Stimulated activated CD4-positive, alpha-beta T cell treated with anti-CD3 and anti-CD28 coated beads, Interleukin-1b, Interleukin-23, amount 100 ng/mL, for 48 hours (primary cell): Measurements from ENCODE around the gene TENM3.

Source experiments
- DNase-seq: peaks from one replicate; pipeline ENCODE4 v3.0.0-alpha.2; 2020

The TENM3 gene

DNA sequence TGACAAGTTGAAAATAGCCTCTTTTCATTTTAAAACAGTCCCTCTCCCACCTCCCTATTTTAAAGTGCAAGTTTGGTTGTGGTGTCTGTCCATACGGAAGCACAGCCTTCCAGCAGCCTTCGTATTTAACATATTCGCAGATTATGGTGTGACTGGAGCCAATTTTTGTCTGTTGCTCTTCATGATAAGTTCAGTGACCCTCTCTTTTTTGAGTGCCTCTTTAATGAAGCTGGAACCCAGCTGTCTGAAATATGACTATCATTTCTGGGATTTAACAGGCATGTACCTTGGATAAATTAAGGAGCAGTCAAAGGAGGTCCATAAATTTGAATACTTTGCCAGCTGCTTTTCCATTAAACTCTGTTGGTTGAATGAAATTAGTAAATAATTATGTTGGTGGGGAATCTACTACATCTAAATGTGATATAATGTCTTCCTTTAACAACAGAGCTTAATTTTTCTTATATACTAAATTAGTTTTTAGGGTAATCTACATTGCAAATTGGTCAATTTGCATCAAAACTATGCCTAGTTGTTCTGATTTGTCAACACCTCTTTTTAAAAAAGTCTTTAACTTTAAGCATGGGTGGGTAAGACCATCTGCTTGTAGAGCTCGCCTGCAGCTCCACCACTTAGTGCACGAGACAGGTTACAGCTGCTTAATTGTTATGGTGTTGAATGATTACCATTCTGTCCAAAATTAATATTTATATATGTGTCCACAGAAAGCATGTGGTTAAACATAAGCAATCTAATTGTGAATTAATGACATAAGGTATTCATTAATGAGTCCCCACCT lies 457.4 kb downstream of the TENM3 start:
- DNase-seq: no peak

- no peak for DNase-seq
Measured at GRCh38 chr4:182704077-182704476, 460.9 kb downstream of the TENM3 start.

DNA sequence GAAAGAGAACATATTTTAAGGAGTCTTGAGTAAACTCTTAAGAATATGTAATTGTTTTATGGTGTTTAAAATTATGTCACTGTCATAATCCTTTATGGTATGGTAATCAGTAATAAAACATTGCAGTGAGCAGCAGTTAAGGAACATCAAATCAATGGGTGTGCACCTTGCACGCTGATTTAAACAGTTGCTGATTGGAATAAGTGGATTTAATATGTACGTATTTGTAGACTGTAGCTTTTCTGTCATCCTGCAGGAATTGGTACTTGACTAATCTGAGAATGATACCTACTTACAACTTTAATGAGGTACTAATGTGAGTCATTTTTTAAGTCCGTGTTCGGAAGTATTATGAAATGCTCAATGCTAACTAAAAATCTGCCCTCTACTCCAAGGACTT lies 461.7 kb downstream of the TENM3 start:
- DNase-seq: no peak

DNA sequence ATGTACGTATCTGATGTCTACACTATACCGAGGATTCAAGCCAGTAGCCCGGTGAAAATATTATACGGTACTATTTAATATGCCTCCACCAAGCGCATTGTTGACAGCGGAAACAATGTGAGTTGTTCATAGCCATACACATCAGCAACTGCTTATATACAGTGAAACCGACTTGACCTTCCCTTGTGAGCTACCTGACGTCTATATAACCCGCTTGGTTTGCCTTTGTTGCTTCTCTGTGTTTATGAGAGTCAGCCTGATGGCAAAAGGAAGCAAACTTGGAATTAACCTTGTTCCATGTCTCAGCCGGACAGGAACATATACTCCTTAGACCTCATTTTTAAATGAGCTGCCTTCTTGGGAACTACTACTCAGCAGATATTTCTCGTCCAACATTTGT lies 462.2 kb downstream of the TENM3 start:
- no peak for DNase-seq

DNA sequence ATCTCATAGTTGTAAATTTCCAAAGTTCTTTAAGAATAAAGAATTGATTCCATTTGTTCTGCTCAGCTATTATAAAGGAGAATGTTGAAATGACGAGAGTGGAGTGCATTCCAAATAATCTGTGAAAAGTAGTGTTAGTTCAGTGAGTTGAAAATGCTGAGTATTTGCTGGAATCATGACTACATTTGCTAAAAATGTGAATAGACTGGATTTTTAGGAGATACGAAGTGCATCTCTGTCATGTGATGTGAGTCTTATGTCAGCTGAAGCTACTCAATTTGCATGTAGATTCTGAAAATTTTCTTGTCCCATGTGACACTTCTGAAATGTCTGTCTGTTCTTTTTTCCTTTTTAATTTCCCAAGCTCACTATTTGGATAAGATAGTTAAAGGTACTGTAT lies 468.0 kb downstream of the TENM3 start:
- DNase-seq: no peak

DNA sequence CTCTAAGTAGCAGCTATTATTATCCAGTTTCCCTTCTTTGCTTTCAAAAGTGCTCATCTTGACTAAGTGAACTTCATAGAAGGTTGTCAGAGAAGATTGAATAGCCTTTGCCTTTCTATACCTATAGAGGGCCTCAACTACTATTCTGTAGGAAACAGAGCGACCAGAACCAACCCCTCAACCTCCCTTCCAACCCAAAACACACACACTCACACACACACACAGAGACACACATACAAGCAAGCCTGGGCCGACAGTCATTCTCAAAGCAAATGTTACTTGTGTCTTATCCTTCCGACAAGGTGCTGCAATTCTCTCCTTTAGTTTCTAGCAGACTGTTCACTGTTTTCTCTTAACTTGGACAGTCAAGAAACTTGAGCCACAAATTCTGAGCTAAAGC lies 472.3 kb downstream of the TENM3 start:
- no peak for DNase-seq

- DNase-seq: no peak
Measured at GRCh38 chr4:182716192-182716591, 473.0 kb downstream of the TENM3 start.

DNA sequence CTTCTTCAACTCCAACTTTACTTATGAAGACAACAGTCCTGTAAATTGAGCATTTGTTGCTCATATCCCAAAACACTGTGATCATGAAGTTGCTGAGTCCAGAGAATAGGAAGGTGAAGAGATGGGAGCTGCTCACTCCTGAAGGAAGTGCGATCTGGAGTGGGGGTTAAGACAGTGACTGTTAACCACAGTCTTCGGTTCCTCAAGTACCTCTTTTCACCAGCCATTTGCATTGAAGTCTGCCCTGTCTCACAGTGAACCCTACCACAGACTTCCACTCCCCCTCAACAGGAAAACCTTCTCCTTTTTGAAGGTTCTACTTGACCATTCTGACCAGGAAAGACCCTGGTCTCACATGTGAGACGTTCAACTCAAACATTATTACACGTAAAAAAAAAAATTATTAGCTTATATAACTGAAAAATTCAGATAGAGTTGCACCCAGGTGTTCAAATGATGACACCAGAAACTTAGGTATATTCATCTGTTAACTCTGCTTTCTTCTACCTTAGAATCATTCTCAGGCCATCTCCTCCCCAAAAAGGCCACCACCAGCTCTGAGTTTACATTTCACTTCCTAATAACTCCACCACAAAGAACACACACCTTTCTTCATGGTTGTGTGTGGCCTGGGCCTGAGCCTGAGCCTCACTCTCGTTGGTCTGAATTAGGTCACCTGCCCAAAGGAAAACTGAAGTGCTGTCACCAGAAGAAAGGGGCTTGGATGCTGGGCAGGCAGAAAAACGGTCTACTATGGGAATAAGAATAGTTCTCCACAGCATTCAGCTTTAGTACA lies 474.8 kb downstream of the TENM3 start:
- DNase-seq: no peak

- no peak for DNase-seq
Measured at GRCh38 chr4:182724414-182724813, 481.2 kb downstream of the TENM3 start.

DNA sequence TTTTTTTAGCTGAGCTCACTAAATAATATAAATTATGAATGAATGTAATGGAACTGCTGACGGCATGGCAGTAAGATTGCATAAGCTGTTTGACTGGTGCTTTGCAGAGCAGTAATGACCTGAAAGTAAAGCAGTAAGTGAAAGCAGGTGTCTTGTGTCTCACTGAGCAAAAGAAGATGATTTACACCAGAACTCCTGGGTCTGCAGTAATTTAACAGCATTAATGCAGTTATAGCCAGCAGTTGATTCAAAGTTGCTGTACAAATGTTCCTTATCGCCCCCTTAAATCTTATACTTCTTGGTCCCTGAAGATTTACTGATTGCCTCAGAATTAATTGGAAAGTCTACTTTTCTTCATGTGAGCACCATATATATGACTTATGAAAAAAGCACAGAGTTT lies 486.3 kb downstream of the TENM3 start:
- DNase-seq: no peak

DNA sequence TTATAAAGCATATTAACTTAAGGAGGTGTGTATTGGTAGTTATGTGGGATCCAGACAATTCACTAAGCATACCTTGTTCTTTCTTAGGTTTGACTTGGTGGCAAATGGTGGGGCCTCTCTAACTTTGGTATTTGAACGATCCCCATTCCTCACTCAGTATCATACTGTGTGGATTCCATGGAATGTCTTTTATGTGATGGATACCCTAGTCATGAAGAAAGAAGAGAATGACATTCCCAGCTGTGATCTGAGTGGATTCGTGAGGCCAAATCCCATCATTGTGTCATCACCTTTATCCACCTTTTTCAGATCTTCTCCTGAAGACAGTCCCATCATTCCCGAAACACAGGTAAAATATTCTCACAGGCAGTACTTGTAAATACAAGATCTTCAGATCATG lies 487.6 kb downstream of the TENM3 start:
- DNase-seq: no peak

DNA sequence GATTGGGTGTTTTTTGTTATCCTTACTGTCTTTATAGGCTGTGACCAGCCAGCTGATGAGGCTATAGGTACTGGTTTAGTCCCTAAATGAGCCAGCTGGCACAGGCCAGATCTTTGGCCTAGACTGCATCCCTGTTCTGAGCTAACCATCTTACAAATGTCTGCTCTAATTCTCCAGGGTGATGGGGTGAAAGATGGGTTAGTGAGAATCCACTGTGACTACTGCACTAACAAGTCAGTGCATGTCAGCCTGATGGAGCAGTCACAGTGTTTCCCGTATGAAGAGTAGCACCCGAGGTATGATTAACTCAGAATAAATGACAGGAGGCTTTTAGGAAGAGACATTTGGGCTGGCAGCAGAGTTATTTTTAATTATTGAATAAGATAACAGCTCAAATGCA lies 493.0 kb downstream of the TENM3 start:
- no peak for DNase-seq

DNA sequence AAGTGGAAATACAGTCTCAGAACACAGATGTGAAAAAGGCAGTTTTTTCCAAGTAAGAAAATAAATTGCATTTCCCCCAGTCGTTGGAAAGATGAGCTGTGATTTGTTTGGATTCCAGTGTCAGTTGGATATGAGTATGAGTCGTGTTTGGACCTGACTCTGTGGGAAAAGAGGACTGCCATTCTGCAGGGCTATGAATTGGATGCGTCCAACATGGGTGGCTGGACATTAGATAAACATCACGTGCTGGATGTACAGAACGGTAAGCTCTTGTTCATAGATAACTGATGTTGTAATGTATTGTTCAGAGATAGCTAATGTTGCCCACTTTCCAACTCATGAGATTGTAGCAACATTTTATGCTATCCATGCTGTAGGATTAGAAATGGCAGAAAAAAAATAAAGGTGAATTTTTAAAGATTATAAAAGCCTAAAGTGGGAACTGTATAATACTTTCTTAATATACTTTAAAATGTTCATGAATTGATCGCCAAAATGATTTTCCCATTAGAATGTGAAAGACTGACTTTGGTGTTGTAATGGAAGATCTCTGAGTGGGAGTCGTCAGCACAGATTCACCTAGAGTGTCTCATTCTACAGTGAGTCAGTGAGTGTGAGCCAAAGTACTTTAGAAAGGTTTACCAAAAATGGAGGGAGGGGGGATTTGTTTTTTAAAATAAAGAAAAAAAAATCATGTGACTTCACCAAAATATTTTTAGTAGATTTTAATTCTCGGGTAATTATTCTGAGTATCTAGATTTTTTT lies 495.3 kb downstream of the TENM3 start:
- no peak for DNase-seq

DNA sequence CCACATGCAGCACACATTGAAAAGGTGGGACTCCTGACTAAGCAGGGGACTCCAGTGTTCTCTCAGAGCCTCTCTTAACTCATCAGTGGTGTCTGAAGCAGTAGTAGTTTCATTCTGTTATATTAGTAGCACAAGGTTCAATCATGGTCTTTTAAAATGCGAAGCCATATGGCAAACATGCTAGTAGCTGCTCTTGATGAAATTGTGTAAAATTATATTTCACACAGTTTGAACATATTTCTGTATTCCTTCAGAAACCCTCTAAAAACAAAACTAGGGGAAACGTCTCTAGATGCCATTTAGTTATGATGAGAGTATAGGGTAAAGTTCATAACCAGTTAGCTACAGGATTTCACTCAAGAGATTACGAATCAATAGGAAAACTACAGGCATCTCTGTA lies 497.1 kb downstream of the TENM3 start:
- no peak for DNase-seq

GRCh38 chr4:182741054-182741453 lies 497.9 kb downstream of the TENM3 start:
- DNase-seq: no peak

DNA sequence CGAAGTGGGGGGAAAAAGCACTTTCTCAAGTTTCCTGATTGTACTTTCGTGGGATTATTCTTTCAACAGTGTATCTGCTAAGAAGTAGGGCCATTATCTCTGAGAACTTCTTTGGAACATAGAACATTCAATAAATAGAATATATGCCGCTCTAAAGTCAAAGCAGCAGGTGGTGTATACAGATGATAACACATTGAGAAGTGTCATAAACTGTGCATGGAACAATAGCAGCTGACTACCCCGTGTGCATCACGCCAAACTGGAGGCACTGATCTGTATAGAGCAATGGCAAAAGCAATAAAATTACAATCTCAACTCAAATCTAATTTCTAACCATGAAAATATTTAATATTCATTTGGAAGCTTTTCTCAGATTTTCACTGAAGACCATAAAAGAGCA lies 498.7 kb downstream of the TENM3 start:
- no peak for DNase-seq

- DNase-seq: no peak
Measured at GRCh38 chr4:182743815-182744214, 500.6 kb downstream of the TENM3 start.

DNA sequence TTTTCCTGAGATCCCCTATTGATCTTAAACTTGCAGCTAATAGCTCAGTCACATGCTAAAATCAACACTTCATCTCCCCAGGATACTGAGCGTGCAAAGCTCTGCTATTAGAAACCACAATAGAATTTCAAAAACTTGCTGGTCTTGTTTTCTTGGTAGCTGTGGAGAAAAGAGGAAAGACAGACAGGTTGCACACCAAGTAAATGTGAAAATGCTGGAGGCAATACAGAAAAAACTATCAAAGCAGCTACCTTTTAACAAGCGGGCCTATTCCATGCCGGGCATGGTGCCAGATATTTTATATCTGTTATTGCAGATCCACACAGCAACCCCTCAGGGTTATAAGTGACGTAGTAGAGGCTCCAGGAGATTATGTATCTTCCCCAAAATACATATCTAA lies 502.0 kb downstream of the TENM3 start:
- DNase-seq: no peak

DNA sequence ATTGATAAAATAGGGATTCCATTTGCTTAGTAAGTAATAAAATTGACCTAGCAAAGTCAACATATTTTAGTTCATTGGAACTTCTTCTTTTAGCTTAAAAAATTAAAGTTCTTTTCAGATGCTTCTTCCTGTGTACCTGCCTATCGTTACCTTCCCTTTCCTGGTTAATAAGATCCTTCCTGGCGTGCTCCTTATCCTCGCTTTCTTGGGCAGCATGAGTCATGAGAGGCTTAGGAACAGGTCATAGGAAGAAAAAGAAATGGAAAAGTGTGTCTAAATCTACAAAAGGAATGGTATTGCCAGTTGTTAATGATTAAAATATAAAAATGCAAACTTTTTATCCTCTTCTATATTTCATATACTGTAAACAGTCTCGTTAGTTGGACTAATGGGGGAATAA lies 503.7 kb downstream of the TENM3 start:
- no peak for DNase-seq

DNA sequence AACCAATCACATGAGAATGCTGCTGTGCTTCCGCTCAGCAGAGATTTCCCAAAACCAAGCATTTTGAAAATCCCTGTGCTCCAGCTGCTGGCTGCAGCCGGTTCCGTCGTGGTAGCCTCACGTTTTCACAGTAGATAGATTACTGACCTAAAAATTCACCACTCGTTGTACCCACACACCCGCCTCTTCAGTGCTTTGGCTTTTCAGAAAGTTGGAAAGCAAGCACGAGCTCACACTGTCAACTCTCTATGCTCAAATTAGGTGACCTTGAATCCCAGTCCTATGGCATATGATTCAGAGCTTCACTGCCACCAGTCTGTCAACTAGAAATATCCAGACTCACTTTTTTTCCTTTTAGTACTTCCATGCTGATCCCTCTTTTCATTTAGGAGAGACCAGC lies 505.1 kb downstream of the TENM3 start:
- DNase-seq: no peak

DNA sequence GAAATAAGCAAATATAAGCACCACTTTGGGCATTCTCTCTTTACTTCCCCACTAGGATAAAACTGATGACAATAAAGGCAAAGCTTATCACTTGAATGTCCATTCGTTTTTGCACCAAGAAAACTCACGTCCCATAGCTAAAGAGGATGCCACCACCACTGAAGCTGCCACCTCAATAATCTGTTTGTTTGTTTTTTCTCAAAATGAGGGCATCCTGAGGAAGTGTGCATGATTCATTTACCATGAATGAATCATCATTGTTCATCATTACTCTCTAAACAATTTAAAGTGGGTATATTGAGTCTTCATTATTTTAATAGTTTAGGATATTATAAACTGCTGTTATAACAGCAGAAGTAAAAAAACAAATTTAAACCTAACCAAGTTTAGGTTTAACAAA lies 505.7 kb downstream of the TENM3 start:
- no peak for DNase-seq

DNA sequence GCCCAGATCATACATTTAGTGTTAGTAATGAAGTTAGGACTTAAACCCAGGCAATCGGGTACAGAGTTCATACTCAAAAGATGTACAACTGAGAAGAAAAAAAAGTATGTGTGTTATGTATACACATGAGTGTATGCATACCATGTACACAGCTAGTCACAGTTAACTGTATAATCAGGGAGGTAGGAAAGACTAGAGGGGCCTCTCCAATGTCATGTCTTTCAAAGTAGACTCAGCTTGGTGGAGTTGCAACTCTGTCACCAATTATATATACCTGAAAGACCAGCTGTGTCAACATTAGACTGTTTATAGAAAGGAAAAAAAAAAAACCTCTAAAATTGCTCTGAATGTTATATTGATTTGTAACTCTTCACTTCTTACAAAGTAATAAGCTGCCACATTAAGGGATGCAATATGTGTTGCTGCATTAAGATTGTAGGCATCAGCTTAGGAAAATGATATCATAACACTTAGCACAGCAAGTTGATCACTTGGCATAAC lies 506.5 kb downstream of the TENM3 start:
- DNase-seq: no peak

GRCh38 chr4:182752158-182752910 lies 509.1 kb downstream of the TENM3 start:
- DNase-seq: no peak
